GM18873 (cell line): Measurements from ENCODE around the gene ZMYND8.
"Not testable (repeated sequence)": the region's sequence is repeated elsewhere in the genome, so short reads cannot be mapped to it uniquely, and the experiment has no call there.

ENCODE experiments used
- ATAC-seq: cut with Tn5 transposase; IDR thresholded peaks from one replicate; pipeline ENCODE4 v1.9.1; 2021; ENCODE audit warnings: mild to moderate bottlenecking, moderate library complexity, moderate number of reproducible peaks; ENCODE audit not compliant: unreplicated experiment, low FRiP score

ZMYND8 gene

DNA sequence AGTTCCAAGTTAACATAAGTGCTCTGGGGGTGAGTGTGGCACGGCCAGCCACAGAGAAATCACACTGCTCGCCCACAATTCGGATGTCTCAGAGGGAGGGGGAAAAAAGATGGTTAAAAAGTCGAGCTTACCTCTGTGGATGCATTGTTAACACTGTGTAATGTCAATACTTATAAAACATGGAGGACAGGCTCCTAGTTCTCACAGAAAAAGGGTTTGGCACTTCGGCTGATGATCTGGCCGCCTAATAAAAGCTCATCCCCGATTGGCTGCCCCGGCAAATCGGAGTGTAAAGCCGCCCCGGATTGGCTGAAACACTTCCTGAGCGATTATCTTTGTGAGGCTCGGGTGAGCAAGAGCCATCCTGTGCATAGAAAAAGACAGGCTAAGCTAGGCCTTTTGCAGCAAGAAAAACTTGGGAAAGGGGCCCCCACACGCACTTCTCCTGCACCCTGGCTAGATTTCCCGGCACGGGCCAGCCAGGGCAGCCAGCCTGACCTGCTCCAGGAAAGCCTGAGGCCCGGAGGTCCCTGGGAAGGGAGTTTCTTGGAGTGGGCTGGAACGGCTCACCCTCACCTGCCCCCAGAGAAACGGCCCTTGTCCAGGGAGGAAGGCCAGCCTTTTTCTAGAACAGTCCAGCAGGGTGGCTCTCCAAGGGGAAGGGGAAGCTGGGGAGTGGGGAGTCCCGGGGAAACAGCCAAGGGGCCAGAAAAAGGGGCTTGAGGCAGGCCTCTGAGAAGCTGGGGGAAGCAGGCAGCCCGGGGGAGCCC lies at the start of gene ZMYND8:
Gene ZMYND8 (minus strand): TSS at position 174 of the 770 bp plus-strand sequence. CDS start 29 bp downstream, at position 145.
- no peak for ATAC-seq

DNA sequence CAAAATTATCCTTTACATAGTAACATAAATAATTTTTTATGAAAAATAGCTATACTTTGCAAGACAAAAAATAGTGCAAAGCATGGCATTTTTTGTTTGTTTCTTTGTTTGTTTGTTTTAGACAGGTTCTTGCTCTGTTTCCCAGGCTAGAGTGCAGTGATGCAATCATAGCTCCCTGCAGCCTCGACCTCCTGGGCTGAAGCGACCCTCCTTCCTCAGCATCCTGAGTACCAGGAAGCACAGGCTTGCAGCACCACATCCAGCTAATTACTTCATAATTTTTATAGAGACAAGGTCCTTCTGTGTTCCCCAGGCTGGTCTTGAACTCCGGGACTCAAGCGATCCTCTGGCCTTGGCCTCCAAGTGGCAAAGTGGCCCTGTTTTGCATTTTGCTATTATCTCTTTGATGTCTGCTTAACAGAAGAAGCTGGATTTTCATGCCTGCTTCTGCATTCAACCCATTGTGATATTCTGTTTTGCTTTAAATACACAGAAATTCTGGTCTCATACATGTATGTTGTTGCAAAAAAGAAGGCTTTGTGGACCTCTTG lies 49.4 kb upstream of the ZMYND8 start:
- no peak for ATAC-seq

DNA sequence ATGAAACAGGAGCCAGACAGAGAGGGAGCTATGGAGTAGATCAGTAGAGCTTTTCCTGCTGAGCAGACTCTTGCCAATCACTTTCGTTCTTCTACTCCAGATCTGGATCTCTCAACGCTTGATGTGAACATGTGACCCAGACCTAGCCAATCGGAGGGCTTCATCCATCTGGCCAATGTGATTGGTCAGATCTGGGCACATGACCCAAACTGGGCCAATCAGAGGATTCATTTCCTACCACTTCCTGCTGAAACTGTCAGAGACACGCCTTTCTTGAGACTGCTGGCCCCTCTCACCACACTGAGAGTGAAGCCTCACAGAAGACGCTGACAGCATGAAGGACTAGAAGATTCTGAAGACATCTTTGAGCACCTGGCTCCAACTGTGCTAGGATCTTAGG lies 44.2 kb upstream of the ZMYND8 start:
- no peak for ATAC-seq

DNA sequence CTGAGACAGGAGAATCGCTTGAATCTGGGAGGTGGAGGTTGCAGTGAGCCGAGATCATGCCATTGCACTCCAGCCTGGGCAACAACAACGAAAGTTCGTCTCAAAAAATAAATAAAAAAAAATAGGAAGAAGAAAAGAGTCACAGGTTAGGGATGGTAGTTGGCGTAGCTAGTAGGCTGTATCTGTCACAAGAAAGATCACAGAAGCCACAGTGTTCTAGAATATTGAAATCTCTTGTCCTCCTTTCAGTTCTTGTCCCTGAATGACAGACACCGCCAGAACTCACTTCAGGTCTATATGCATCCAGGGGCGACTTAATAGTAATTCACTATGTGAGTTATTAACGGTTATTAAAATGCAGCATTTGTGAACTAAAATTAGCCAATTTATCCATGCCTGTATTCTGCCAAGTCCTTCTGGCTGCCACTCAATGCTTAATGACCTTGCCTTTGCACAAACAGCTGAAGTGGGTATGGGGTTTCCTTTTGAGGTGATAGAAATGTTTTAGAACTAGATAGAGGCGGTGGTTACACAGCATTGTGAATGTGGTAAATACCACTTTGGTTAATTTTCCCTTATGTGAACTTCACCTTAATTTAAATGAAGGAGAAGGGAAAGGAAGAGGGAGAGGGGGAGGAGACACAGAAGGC lies 41.3 kb upstream of the ZMYND8 start:
- ATAC-seq: no peak

DNA sequence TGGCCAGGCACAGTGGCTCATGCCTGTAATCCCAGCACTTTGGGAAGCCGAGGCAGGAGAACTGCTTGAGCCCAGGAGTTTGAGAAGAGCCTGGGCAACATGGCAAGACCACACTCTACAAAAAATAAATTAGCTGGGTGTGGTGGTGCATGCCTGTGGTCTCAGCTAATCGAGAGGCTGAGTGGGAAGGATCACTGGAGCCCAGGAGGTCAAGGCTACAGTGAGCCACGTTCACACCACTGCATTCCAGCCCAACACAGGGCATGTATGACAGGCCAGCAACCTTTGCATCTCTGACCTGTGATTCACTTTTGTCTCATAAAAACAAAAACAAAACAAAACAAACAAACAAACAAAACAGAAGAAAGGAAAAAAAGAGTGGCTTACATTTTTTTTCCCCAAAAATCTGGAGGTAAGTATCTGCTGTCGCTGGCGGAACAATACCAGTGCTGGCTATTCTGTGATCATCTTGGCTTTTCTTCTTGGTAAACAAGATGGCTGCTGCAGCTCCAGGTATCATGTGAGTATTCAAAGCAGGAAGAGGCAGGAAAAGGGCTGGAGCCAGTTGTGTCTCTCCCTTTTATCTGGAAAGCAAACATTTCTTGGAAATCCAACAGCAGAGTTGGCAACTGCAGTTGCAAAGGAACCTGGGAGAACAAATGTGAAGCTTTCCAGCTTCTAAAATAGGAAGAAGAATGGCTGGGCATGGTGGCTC lies 40.4 kb upstream of the ZMYND8 start:
- no peak for ATAC-seq

DNA sequence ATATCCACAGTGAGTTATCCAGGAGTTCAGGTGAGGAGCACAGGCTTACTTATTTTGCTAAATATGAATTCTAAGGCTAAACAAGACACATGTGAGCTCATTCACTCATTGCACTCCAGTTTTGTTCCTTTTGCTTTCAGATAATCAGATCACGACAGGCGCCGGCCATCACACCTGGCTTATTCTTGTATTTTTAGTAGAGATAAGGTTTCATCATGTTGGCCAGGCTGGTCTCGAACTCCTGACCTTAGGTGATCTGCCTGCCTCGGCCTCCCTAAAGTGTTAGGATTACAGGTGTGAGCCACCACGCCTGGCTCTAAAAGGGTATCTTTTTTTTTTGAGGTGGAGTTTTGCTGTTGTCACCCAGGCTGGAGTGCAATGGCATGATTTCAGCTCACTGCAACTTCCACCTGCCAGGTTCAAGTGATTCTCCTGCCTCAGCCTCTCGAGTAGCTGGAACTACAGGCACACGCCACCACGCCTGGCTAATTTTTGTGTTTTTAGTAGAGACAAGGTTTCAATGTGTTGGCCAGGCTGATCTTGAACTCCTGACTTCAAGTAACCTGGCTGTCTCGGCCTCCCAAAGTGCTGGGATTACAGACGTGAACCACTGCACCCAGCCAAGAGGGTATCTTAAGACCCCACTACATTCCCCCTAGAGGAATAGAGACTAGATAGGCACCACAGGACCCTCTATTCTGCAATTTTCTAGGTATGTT lies 37.5 kb upstream of the ZMYND8 start:
- ATAC-seq: not testable (repeated sequence)

DNA sequence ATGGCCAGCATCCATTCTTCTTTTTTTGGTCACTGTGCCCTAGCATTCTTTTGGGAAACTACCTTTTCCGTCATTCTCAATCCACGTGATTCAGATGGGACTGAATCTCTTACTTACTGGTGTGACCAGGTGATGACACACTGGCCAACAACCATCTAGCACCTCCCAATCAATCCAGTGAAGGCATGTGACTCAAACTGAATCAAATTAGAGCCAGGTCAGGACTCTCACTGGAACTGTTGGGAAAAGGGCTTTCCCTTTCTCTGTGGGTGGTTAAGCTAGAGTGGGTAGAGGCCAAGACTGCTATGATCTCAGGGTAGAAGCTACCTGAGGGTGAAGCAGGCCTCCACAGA lies 36.2 kb upstream of the ZMYND8 start:
- ATAC-seq: no peak

DNA sequence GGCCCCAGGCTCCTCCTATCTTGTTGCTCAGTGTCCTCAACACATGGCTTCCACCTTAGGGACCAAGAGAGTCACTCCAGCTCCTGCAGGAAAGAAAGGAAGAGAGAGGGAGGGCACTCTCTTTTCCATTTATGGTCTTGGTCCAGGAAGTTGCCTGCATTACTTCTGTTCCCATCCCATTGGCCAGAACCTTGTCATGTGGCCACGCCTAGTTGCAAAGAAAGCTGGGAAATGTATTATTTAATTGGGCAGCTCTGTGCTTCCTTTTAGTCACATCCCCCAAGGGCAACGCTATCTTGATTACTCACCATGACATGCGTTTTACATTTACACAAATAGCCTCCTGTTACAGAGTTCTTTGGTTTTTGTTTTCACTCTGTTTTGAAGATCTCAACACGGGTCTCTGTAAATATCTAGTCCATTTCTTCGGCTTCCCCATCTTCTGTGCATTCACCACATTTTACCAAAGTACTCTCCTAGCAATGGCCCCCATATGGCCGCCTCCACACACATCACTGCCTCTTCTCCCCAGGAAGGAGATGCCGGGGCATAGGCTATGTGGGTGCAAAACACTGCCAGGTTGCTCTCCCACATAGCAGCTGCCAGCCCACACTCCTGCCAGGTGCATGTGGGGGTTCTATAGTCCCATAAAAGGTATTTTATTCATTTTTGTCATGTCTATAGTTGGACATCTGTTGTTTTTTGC lies 35.7 kb upstream of the ZMYND8 start:
- no peak for ATAC-seq

DNA sequence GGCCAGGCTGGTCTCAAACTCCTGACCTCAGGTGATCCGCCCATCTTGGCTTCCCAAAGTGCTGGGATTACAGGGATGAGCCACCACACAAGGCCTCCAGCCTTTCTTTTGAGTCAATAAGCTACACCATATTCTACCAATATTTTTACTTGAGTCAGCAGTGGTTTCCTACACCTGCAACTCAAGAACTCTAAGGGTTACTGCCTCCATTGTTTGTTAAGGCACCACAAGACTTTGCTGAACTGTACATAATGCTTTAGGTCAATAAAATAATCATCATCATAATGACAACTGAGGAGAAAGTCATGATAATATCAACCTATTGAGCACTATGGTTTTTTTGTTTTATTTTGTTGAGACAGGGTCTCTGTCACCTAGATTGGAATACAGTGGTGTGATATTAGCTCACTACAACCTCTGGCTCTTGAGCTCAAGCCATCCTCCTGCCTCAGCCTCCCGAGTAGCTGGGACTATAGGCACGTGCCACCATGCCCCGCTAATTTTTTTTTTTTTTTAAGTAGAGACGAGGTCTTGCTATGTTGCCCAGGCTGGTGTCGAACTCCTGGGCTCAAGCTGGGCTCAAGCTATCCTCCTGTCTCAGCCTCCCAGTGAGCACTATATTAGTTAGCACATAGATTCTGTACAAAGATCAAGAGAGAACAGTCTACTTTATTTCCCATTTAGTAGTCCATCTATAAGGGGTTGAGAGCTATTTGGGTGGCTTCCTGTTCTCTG lies 34.9 kb upstream of the ZMYND8 start:
- no peak for ATAC-seq

DNA sequence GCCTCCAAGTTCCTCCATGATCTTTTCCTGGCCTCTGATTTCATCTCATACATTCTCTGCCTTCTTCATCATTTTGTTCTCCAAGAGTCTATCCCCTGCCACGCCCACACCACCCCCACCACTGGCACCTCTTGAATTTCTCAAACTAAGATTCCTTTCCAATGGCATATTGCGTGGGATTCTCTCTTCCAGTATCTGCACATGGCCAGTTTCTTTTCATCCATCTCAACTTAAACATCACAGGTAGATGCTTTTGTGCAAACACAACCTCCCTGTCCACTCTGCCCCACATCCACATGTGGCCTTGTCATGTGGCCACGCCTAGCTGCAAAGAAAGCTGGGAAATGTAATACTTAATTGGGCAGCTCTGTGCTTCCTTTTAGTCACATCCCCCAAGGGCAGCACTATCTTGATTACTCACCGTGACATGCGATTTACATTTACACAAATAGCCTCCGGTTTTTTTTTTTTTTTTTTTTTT lies 33.4 kb upstream of the ZMYND8 start:
- ATAC-seq: no peak

DNA sequence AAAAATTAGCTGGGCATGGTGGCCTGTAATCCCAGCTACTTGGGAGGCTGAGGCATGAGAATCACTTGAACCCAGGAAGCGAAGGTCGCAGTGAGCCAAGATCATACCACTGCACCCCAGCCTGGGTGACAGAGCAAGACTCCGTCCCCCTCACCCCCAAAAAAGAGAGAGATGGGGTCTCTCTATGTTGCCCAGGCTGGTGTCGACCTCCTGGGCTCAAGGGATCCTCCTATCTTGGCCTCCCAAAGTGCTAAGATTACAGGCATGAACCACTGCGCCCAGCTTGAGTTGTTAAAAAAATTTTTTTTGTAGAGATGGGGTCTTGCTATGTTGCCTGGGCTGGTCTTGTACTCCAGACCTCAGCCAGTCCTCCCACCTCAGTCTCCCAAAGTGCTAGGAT lies 29.5 kb upstream of the ZMYND8 start:
- not testable (repeated sequence) for ATAC-seq

DNA sequence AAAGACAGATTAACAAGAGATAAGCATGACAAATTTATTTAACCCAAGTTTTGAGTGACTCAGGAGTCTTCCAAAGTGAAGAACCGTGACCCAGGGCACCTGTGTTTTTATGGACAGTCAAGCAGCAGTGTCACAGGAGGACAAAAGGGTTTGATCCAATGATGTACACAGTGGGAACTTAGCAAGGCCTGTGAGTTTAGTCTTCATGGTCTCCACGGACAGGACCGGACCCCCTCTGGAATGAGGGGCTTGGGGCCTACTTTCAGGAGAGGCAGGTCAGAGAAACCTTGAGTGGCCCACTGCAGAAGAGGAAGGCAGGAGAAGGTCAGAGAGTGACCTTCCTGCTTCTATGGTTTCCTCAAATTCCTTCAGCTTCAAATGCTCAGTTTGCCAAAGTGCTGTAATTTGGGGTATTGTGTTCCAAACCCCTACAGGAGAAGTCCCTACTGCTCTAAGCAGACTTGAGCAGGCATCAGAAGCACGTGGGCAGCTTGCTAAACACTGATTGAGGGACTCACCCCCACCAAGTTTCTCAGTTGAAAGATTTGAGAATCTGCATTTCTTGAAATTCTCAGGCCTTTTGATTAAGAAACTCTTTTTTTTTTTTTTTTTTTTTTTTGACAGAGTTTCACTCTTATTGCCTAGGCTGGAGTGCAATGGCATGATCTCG lies 26.4 kb upstream of the ZMYND8 start:
- no peak for ATAC-seq

DNA sequence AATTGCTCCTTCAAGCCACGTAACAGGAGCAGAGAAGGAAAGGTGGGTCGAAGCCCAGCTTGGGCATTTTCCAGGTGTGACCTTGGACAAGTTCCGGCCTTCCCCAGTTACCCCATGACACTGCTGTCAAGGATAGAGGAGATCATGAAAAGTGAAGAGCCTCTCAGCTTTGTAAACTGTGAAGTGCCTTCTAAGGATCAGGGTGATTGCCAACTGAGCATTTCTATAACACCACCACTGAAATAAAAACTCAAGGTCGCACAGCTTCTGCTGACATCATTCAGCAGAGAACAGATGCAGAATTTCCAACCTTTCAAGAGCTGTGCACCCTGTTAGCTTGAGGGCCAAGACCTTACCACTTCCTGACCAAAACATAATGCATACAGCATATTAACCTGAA lies 24.0 kb upstream of the ZMYND8 start:
- no peak for ATAC-seq

DNA sequence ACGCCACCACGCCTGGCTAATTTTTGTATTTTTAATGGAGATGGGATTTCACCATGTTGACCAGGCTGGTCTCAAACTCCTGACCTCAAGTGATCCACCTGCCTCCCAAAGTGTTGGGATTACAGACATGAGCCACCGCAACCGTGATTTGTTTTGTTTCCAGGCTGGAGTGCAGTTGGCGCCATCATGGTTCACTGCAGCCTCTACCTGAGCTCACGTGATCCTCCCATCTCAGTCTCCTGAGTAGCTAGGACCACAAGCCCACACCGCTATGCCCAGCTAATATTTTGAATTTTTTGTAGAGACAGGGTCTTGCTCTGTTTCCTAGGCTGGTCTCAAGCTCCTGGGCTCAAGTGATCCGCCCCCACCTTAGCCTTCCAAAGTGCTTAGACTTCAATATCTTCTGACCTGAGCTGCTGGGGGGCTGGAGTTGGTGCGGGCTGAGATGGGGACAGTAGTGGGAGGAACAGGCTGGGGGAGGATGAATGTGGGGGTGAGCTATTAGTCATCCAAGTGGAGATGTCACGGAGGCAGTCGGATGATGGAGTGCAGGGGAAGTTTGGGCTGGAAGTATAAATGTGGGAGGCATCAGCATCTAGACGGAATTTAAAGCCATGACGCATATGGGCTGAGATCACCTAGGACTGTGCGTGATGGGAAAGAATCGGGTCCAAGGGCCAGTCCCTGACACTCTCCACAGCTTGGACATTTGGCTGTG lies 23.1 kb upstream of the ZMYND8 start:
- no peak for ATAC-seq

DNA sequence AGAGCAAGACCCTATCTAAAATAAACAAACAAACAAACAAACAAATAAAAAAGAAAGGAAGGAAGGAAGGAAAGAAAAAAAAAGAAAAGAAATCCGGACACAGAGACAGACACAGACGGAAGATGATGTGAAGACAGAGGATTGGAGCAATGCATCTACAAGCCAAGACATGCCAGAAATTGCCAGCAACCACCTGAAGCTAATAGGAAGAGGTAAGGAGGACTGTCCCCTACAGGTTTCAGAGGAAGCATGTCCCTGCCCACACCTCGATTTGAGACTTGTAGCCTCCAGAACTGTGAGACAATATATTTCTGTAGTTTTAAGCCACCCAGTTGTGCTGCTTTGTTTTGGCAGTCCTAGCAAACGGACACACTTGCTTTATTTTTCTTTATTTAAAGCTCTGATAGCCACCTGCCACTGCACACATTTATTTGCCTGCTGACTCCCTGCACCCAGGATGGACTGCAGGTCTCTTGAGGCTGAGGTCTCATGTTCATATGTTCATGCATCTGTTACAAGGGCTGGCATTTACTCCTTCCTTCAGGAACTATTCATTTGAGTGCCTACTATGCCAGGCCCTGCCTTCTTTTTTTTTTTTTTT lies 20.7 kb upstream of the ZMYND8 start:
- ATAC-seq: no peak

DNA sequence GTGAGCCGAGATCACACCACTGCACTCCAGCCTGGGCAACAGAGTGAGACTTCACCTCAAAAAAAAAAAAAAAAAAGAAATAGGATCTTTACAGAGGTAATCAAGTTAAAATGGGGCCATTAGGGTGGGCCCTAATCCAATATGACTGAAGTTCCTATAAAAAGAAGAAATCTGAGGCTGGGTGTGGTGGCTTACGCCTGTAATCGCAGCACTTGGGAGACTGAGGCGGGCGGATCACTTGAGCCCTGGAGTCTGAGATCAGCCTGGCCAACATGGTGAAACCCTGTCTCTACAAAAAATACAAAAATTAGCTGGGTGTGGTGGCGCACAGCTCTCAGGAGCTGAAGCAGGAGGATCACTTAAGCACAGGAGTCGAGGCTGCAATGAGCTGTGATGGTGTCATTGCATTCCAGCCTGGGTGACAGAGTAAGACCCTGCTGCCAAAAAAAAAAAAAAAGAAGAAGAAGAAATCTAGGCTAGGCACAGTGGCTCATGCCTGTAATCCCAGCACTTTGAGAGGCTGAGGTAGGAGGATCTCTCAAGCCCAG lies 19.7 kb upstream of the ZMYND8 start:
- not testable (repeated sequence) for ATAC-seq

DNA sequence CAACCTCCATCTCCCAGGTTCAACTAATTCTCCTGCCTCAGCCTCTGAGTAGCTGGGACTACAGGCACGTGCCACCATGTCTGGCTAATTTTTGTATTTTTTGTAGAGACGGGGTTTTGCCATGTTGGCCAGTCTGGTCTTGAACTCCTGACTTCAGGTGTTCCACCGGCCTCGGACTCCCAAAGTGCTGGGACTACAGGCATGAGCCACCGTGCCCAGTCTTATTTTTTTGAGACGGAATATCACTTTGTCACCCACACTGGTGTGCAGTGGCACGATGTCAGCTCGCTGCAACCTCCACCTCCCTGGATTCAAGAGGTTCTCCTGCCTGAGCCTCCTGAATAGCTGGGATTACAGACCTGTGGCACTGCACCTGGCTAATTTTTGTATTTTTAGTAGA lies 17.6 kb upstream of the ZMYND8 start:
- ATAC-seq: not testable (repeated sequence)
